OCI-LY3 (cell line): Measurements from ENCODE around the gene PLEKHD1.

Experiments used
- H2AFZ ChIP-seq: fragments of 200-600, 300-600 bp; shearing (Covaris generic); 2 replicates; pipeline ENCODE4 v1.6.0; 2014; ENCODE audit warnings: antibody characterized with exemption, low read depth, low read length
- H3K27ac ChIP-seq: fragments of 200-600, 300-600 bp; sonication (generic); 2 replicates; pipeline ENCODE4 v1.5.1; 2014; ENCODE audit warnings: mild to moderate bottlenecking, low read length, moderate library complexity, mixed read lengths
- H3K27me3 ChIP-seq: fragments of 200-600, 300-600 bp; sonication (generic); 2 replicates; pipeline ENCODE4 v1.6.1; 2014; ENCODE audit warnings: low read depth, low read length, mixed read lengths
- H3K36me3 ChIP-seq: fragments of 200-600, 300-600 bp; sonication (generic); replicated peaks from 2 replicates; pipeline ENCODE3; 2014; ENCODE audit warnings: low read depth, low read length, mixed read lengths
- H3K4me1 ChIP-seq: fragments of 300-600, 200-600 bp; sonication (generic); 2 replicates; pipeline ENCODE4 v1.6.1; 2014; ENCODE audit warnings: low read length, mixed read lengths
- H3K4me2 ChIP-seq: fragments of 200-600, 300-600 bp; sonication (generic); 2 replicates; pipeline ENCODE4 v1.6.1; 2014; ENCODE audit warnings: low read length, mixed read lengths
- H3K4me3 ChIP-seq: fragments of 300-600, 200-600 bp; sonication (generic); 2 replicates; pipeline ENCODE4 v1.5.1; 2014; ENCODE audit warnings: antibody characterized with exemption, mild to moderate bottlenecking, low read length, moderate library complexity
- H3K79me2 ChIP-seq: fragments of 300-600, 200-600 bp; shearing (Covaris generic); 2 replicates; pipeline ENCODE4 v1.6.1; 2014; ENCODE audit warnings: mild to moderate bottlenecking, low read length, mixed read lengths
- H3K9ac ChIP-seq: fragments of 300-600, 200-600 bp; shearing (Covaris generic); 2 replicates; pipeline ENCODE4 v1.6.0; 2014; ENCODE audit warnings: mild to moderate bottlenecking, low read length, moderate library complexity
- H3K9me3 ChIP-seq: fragments of 200-600, 300-600 bp; shearing (Covaris generic); 2 replicates; pipeline ENCODE4 v1.6.1; 2014; ENCODE audit warnings: low read length, mixed read lengths; ENCODE audit not compliant: insufficient read depth
- H4K20me1 ChIP-seq: fragments of 200-600, 300-600 bp; sonication (generic); 2 replicates; pipeline ENCODE4 v1.6.1; 2016; ENCODE audit warnings: low read length, mixed read lengths; ENCODE audit not compliant: insufficient read depth
- EZH2phosphoT487 ChIP-seq: fragments of 200-600 bp; shearing (Covaris generic); IDR thresholded peaks from 2 replicates; pipeline ENCODE4 v1.6.1; 2018; ENCODE audit warnings: antibody characterized with exemption, mixed run types, low read depth
- TF ChIP-seq, protein P1 (sequence below): fragments of 200-600, 300-600 bp; sonication (generic); IDR thresholded peaks from 2 replicates; pipeline ENCODE4 v1.5.1; 2014; ENCODE audit warnings: antibody characterized with exemption, low read length, low read depth

The PLEKHD1 gene

GRCh38 chr14:69559581-69560011, 75.1 kb downstream of the PLEKHD1 start:
- H2AFZ ChIP-seq: no peak overlapping the region
- no peak overlapping the region for H3K4me3 ChIP-seq
- H3K9ac ChIP-seq: no peak overlapping the region
- H3K27ac ChIP-seq: no peak overlapping the region
- peaks cover 40% of the 10 kb centered on the region for H3K27me3 ChIP-seq
- no peaks in the 10 kb centered on the region for H3K79me2 ChIP-seq
- H4K20me1 ChIP-seq: no peaks in the 10 kb centered on the region
- no peak for TF ChIP-seq EZH2phosphoT487
- TF ChIP-seq, protein P1, sequence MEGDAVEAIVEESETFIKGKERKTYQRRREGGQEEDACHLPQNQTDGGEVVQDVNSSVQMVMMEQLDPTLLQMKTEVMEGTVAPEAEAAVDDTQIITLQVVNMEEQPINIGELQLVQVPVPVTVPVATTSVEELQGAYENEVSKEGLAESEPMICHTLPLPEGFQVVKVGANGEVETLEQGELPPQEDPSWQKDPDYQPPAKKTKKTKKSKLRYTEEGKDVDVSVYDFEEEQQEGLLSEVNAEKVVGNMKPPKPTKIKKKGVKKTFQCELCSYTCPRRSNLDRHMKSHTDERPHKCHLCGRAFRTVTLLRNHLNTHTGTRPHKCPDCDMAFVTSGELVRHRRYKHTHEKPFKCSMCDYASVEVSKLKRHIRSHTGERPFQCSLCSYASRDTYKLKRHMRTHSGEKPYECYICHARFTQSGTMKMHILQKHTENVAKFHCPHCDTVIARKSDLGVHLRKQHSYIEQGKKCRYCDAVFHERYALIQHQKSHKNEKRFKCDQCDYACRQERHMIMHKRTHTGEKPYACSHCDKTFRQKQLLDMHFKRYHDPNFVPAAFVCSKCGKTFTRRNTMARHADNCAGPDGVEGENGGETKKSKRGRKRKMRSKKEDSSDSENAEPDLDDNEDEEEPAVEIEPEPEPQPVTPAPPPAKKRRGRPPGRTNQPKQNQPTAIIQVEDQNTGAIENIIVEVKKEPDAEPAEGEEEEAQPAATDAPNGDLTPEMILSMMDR: no peak
- H3K4me1 ChIP-seq: no peaks in the 10 kb centered on the region
- no peaks in the 10 kb centered on the region for H3K9me3 ChIP-seq
- no peak overlapping the region for H3K4me2 ChIP-seq
- H3K36me3 ChIP-seq: no peaks in the 10 kb centered on the region

DNA sequence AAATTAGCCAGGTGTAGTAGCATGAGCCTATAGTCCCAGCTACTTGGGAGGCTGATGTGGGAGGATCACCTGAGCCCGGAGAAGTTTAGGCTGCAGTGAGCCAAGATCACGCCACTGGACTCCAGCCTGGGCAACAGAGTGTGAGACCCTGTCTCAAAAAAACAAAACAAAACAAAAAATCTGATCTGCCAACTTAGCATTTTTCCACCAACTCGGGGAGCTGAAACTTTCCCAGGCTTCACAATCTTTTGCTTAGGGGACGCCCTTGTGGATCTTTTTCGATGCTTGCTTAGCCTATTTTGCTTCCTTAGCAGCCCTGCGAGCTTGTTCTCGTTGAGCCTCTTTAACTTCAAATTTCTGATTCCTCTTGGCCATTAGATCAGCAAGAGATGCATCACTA, 76.3 kb downstream of the PLEKHD1 start:
- Histone ChIP-seq H3K9me3 (no peaks in the 10 kb centered on the region), H3K4me2 (no peak overlapping the region), H3K27me3 (peaks cover 52% of the 10 kb centered on the region), H3K36me3 (no peaks in the 10 kb centered on the region), H3K79me2 (no peaks in the 10 kb centered on the region), H2AFZ (no peak overlapping the region), H4K20me1 (no peaks in the 10 kb centered on the region), H3K27ac (no peak overlapping the region), H3K9ac (no peak overlapping the region), H3K4me3 (no peak overlapping the region), H3K4me1 (no peaks in the 10 kb centered on the region)
- TF ChIP-seq, protein P1: no peak
- no peak for TF ChIP-seq EZH2phosphoT487

DNA sequence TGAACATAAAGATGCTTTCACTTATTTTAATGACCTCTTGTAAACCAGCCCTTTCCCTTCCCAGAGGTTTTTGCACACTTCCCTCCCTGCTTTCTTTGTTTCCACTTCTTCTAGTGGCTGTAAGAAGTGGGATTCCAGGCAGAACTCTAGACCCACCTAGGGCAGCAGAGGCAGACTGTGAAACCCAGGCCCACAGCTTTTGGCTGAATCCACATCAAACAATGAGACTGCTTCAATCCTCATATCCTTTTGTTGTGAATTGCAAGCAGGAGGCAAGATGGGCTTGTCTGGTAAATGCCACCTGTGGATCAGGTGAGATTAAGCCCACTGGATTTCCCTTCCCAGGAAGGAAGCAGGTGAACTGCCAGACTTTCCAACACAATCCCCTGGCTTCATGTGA, 77.4 kb downstream of the PLEKHD1 start:
- Histone ChIP-seq H3K4me1 (no peaks in the 10 kb centered on the region), H3K27me3 (peaks cover 56% of the 10 kb centered on the region), H2AFZ (no peak overlapping the region), H4K20me1 (no peaks in the 10 kb centered on the region), H3K79me2 (no peaks in the 10 kb centered on the region), H3K4me2 (no peak overlapping the region), H3K36me3 (no peaks in the 10 kb centered on the region), H3K27ac (no peak overlapping the region), H3K9me3 (no peaks in the 10 kb centered on the region), H3K4me3 (no peak overlapping the region), H3K9ac (no peak overlapping the region)
- TF ChIP-seq, protein P1: no peak
- TF ChIP-seq EZH2phosphoT487: no peak

- no peak overlapping the region for H3K4me3 ChIP-seq
- H3K9me3 ChIP-seq: no peaks in the 10 kb centered on the region
- no peaks in the 10 kb centered on the region for H3K36me3 ChIP-seq
- H3K27me3 ChIP-seq: peaks cover 56% of the 10 kb centered on the region
- H3K79me2 ChIP-seq: no peaks in the 10 kb centered on the region
- H3K27ac ChIP-seq: no peak overlapping the region
- H3K4me2 ChIP-seq: no peak overlapping the region
- no peak overlapping the region for H2AFZ ChIP-seq
- TF ChIP-seq, protein P1: no peak
- TF ChIP-seq EZH2phosphoT487: no peak
- no peaks in the 10 kb centered on the region for H3K4me1 ChIP-seq
- H3K9ac ChIP-seq: no peak overlapping the region
- H4K20me1 ChIP-seq: no peaks in the 10 kb centered on the region
These were observed 83.0 kb downstream of the PLEKHD1 start for GRCh38 chr14:69567563-69567962.
